Adrenal gland (tissue), 5 donors: Measurements from ENCODE around the gene ALDH16A1.

Source experiments
- CTCF ChIP-seq, 6 experiments: fragments of 450-650 bp in 4 of 6; fragments of 200-600 bp in 2 of 6; sonication (generic) in 1 of 6; IDR thresholded peaks; 1 replicate in 5 of 6; 2 replicates in 1 of 6; pipeline versions ENCODE4 v1.5.1 to v1.8.0; 2016 to 2021; ENCODE audit warnings: antibody characterized with exemption in 6 of 6, mild to moderate bottlenecking in 2 of 6, moderate library complexity in 1 of 6
- POLR2A ChIP-seq, 2 donors: fragments of 450-650 bp; IDR thresholded peaks; one replicate each; pipeline ENCODE4 v1.6.1; 2017; ENCODE audit warnings: antibody characterized with exemption in 2 of 2, mild to moderate bottlenecking in 2 of 2, moderate library complexity in 1 of 2
- donor health status: DM: no; HTN: no; CAD: no.

- no peak for TF ChIP-seq CTCF (IDR thresholded peaks at IDR 0.05)
- TF ChIP-seq POLR2A (IDR thresholded peaks at IDR 0.05), result peak in 1 of 2 donors; percentile 50
These were observed 44.2 kb downstream of the ALDH16A1 start for GRCh38 chr19:49497047-49497788.
